PC-9 (cell line): Measurements from ENCODE around the gene KLHDC4. TPM values are rescaled to one million over a fixed set of nuclear protein-coding genes. Genes with fewer than 3 reads are reported as not detected.

ENCODE experiments used
- BruUV-seq: library from RNA; stranded (reverse); fragments of 400-500 nt; replicated peaks from 2 replicates; lab custom pipeline; 2021; lab: Mats Ljungman, UMichigan
- CTCF ChIA-PET: fragments of 300-600 bp; sonication (Branson Sonifier 250); formaldehyde crosslinking; loops from one replicate; lab custom pipeline; 2022; ENCODE audit warnings: antibody characterized with exemption; lab: Charles Lee
- POLR2A ChIA-PET: fragments of 300-600 bp; sonication (Branson Sonifier 250); formaldehyde crosslinking; loops from one replicate; lab custom pipeline; 2022; ENCODE audit warnings: antibody characterized with exemption; ENCODE audit not compliant: unreplicated experiment; lab: Charles Lee
- DNase-seq, 2 experiments: peaks; one replicate each; pipeline versions ENCODE4 v3.0.0 to v3.0.0-alpha.2; 2015 to 2022; ENCODE audit warnings: mixed read lengths in 1 of 2
- H2AFZ ChIP-seq: fragments of 200-600 bp; sonication (generic); 2 replicates; pipeline ENCODE4 v1.8.1; 2017; ENCODE audit warnings: antibody characterized with exemption
- H3F3A ChIP-seq: fragments of 200-600 bp; sonication (generic); 2 replicates; pipeline ENCODE4 v1.8.1; 2017; ENCODE audit warnings: antibody characterized with exemption, mild to moderate bottlenecking, low read depth; ENCODE audit not compliant: insufficient read depth
- H3K27ac ChIP-seq: fragments of 200-600 bp; sonication (generic); 2 replicates; pipeline ENCODE4 v1.6.1; 2016; ENCODE audit warnings: mixed run types
- H3K27me3 ChIP-seq: fragments of 200-600 bp; sonication (generic); 2 replicates; pipeline ENCODE4 v1.6.1; 2016; ENCODE audit warnings: low read depth, mixed run types; ENCODE audit not compliant: insufficient read depth
- H3K36me3 ChIP-seq: fragments of 200-600 bp; sonication (generic); 2 replicates; pipeline ENCODE4 v1.6.1; 2016; ENCODE audit warnings: low read depth, mixed run types
- H3K4me1 ChIP-seq: fragments of 200-600 bp; sonication (generic); replicated peaks from 2 replicates; pipeline ENCODE4 v1.6.1; 2016; ENCODE audit warnings: mixed run types; ENCODE audit not compliant: insufficient read depth
- H3K4me2 ChIP-seq: fragments of 200-600 bp; sonication (generic); 2 replicates; pipeline ENCODE4 v1.6.1; 2017; ENCODE audit warnings: mixed run types
- H3K4me3 ChIP-seq: fragments of 200-600 bp; sonication (generic); 2 replicates; pipeline ENCODE4 v1.6.1; 2016; ENCODE audit warnings: mixed run types
- H3K79me2 ChIP-seq: fragments of 200-600 bp; sonication (generic); 2 replicates; pipeline ENCODE4 v1.6.1; 2017; ENCODE audit warnings: low read depth, mixed run types
- H3K9me2 ChIP-seq: fragments of 200-600 bp; sonication (generic); 2 replicates; pipeline ENCODE4 v1.8.1; 2017; ENCODE audit warnings: mild to moderate bottlenecking; ENCODE audit not compliant: insufficient read depth
- H3K9me3 ChIP-seq: fragments of 200-600 bp; sonication (generic); 2 replicates; pipeline ENCODE4 v1.8.1; 2016; ENCODE audit warnings: low read depth; ENCODE audit not compliant: insufficient read depth
- H4K20me1 ChIP-seq: fragments of 200-600 bp; sonication (generic); 2 replicates; pipeline ENCODE4 v1.8.1; 2017; ENCODE audit not compliant: insufficient read depth
- EZH2 ChIP-seq: fragments of 200-600 bp; sonication (generic); IDR thresholded peaks from 2 replicates; pipeline ENCODE4 v1.8.0; 2017; ENCODE audit warnings: antibody characterized with exemption, low read depth
- intact Hi-C: fragments of 100-400 bp; cut with micrococcal nuclease; formaldehyde crosslinking; loops from one replicate; pipeline ENCODE4 v1.10.0; 2022; ENCODE audit not compliant: unreplicated experiment
- total RNA-seq: library from RNA; stranded (reverse); gene quantifications from 2 replicates; pipeline ENCODE4 v1.2.3, GENCODE V29; 2021
- TF ChIP-seq, protein P1 (sequence below): fragments of 200-600 bp; sonication (generic); conservative IDR thresholded peaks from 2 replicates; pipeline ENCODE4 v1.6.1; 2017; ENCODE audit warnings: mixed run types, antibody characterized with exemption, mild to moderate bottlenecking, moderate library complexity

Gene KLHDC4
- total RNA-seq, 1 experiment from 2014 or later, result 66.5 TPM

DNA sequence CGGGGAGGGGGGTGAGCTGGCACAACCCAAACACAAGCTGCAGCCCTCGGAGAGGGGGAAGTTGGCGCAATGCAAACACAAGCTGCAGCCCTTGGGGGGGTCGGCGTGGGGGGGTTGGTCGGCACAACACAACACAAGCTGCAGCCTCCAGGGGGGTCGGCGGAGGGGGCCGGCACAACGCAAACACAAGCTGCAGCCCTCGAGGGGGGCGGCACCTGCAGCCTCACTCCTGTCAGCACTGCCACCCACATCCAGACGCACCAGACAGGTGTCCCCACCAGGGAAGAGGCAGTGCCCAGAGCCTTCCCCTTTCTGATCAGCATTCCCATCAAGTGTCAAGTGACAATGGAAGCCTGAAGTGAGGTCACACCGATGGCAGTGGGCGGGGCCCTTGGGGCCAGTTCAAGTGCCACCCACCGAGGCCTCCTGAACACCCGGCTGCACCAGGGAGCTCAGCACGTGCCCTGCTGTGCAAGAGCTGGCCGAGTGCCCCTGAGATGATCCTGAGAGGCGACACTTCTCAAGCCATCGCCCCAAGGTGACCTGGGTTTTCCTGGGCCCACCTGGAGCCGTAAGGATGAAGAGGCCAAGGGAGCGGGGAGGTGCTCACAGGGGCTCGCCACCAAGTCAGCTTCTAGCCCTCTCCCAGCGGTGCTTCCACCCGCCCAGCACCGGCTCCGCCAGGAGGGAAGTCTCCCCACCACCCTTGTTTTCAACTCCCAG is 59.3 kb downstream of the KLHDC4 start:
- no peak for DNase-seq
- Histone ChIP-seq H3K79me2 (no peaks in the 10 kb centered on the region), H3K27me3 (no peaks in the 10 kb centered on the region), H3K4me1 (no peaks in the 10 kb centered on the region), H3K4me2 (no peak overlapping the region), H3K36me3 (peaks cover 7% of the 10 kb centered on the region; the same call in 1 of the 2 replicates), H3K9me2 (no peaks in the 10 kb centered on the region), H4K20me1 (peaks cover 14% of the 10 kb centered on the region; the same call in 1 of the 2 replicates), H3F3A (no peaks in the 10 kb centered on the region), H3K27ac (no peak overlapping the region), H2AFZ (no peak overlapping the region), H3K4me3 (no peak overlapping the region), H3K9me3 (no peaks in the 10 kb centered on the region)
- intact Hi-C loops, result no loop called here
- POLR2A ChIA-PET, result no interaction called here
- no TSS peak for BruUV-seq
- CTCF ChIA-PET, result no interaction called here
- TF ChIP-seq EZH2, result no peak
- TF ChIP-seq, protein P1, sequence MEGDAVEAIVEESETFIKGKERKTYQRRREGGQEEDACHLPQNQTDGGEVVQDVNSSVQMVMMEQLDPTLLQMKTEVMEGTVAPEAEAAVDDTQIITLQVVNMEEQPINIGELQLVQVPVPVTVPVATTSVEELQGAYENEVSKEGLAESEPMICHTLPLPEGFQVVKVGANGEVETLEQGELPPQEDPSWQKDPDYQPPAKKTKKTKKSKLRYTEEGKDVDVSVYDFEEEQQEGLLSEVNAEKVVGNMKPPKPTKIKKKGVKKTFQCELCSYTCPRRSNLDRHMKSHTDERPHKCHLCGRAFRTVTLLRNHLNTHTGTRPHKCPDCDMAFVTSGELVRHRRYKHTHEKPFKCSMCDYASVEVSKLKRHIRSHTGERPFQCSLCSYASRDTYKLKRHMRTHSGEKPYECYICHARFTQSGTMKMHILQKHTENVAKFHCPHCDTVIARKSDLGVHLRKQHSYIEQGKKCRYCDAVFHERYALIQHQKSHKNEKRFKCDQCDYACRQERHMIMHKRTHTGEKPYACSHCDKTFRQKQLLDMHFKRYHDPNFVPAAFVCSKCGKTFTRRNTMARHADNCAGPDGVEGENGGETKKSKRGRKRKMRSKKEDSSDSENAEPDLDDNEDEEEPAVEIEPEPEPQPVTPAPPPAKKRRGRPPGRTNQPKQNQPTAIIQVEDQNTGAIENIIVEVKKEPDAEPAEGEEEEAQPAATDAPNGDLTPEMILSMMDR, result no peak

DNA sequence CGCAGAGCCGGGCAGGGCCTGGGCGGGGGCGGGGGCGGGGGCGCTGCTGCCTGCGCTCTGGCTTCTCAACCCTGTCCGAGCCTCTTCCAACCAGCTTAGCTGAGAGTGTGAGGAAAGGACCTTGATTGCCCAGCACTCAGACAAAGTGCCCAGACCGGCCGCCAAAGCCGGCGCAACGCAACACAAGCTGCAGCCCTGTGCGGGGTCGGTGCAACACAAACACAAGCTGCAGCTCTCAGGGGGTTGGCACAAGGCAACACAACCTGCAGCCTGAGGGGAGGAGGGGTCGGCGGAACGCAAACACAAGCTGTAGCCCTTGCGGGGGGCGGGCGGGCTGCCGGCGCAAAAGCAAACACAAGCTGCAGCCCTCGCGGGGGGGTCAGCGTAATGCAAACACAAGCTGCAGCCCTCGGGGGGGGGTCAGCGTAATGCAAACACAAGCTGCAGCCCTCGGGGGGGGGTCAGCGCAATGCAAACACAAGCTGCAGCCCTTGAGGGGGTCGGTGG is 60.0 kb downstream of the KLHDC4 start:
- intact Hi-C loops, result no loop called here
- no peak overlapping the region for H3K27ac ChIP-seq
- H3K36me3 ChIP-seq, result peaks cover 7% of the 10 kb centered on the region; the same call in 1 of the 2 replicates
- no peak overlapping the region for H3K4me2 ChIP-seq
- no peak overlapping the region for H3K4me3 ChIP-seq
- H2AFZ ChIP-seq, result no peak overlapping the region
- no peaks in the 10 kb centered on the region for H3K9me3 ChIP-seq
- DNase-seq, result no peak
- TF ChIP-seq, protein P1, result no peak
- no peak for TF ChIP-seq EZH2
- H3K9me2 ChIP-seq, result no peaks in the 10 kb centered on the region
- POLR2A ChIA-PET, result no interaction called here
- CTCF ChIA-PET, result no interaction called here
- H3K27me3 ChIP-seq, result no peaks in the 10 kb centered on the region
- peaks cover 14% of the 10 kb centered on the region; the same call in 1 of the 2 replicates for H4K20me1 ChIP-seq
- no TSS peak for BruUV-seq
- no peaks in the 10 kb centered on the region for H3F3A ChIP-seq
- no peaks in the 10 kb centered on the region for H3K79me2 ChIP-seq
- H3K4me1 ChIP-seq, result no peaks in the 10 kb centered on the region

DNA sequence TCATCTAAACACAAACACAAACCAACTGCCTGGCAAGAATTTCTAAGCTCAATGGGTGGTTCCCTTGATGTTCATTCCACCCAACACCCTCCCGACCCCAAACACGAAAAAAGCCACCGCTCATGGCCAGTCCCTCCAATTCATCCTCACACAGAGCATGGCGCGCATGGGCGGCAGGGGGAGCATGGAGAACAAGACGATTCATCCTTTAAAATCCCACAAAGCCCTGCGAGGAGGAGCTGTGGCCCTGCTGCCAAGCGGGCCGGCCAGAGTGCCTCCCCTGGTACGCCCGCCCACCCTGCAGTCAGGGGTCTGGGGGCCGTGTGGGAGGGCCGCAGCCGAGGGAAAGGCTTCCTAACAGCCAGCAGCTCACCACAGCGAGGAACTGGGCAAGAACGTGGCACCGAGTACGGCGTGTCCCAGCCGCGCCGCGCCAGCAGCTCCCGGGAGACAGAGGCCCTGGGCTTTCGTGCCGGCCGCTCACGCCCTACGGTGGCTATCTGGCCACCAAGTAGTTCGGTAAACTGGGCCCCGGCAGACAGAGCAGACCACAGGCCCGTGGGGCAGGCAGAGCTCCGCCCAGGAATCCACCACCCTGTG is 60.9 kb downstream of the KLHDC4 start:
- H3K27ac ChIP-seq, result no peak overlapping the region
- BruUV-seq, result no TSS peak
- TF ChIP-seq, protein P1, result no peak
- no peak for TF ChIP-seq EZH2
- no peaks in the 10 kb centered on the region for H3K4me1 ChIP-seq
- peaks cover 11% of the 10 kb centered on the region; the same call in 1 of the 2 replicates for H4K20me1 ChIP-seq
- H2AFZ ChIP-seq, result no peak overlapping the region
- CTCF ChIA-PET, result no interaction called here
- no peak overlapping the region for H3K4me3 ChIP-seq
- POLR2A ChIA-PET, result no interaction called here
- H3K4me2 ChIP-seq, result no peak overlapping the region
- no peaks in the 10 kb centered on the region for H3F3A ChIP-seq
- no peaks in the 10 kb centered on the region for H3K9me3 ChIP-seq
- no peaks in the 10 kb centered on the region for H3K27me3 ChIP-seq
- intact Hi-C loops, result no loop called here
- H3K79me2 ChIP-seq, result no peaks in the 10 kb centered on the region
- peaks cover 7% of the 10 kb centered on the region; the same call in 1 of the 2 replicates for H3K36me3 ChIP-seq
- DNase-seq, result no peak
- H3K9me2 ChIP-seq, result no peaks in the 10 kb centered on the region
